Fibroblast of upper back skin (primary cell): ENCODE measurements around the gene CPA5.
"Not testable (repeated sequence)": the region's sequence is repeated elsewhere in the genome, so short reads cannot be mapped to it uniquely, and the experiment has no call there.

Experiments
- DNase-seq: peaks from one replicate; pipeline ENCODE4 v3.0.0-alpha.2; 2013

The CPA5 gene

DNA sequence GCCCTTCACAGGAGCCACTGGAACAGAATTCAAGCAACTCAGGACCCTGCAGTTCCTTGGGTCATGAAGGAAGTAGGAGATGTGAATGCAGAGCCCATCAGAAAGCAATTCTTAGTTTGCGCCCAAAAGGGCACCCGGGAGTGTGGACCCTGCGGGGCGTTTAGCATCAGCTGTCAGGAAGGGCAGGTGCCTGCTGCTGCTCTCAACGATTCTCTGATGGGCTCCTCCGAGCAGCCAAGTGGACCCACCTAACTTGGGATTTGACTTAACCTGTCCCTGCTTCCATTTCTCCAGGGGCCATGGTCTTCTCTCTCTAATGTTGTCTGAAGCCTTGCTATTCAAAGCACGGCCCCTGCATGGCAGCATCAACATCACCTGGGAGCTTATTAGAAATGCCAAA, 17.1 kb downstream of the CPA5 start:
- no peak for DNase-seq

DNA sequence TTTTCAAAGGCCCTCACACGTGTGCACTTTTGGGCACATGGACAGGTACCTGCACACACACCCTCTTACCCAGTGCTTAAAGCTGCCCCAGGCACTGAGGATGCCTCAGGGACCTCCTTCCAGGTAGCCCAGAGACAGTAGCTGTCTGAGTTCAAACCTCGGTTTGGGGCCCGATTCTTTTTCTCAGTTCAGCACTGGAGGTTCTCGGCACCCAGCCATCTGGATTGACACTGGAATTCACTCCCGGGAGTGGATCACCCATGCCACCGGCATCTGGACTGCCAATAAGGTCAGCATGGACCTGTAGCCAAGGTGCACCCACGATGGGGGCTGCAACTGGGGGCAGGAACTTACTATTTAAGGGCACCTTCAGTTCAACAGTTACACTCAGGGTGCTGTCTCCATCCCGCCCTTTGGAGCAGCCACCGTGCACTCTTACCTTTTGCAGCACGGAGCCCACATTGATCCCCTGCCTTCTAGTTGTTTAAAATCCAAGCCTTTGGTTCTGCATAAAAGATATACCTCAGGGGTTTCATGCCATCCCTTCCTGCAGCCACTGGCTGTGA, 17.7 kb downstream of the CPA5 start:
- no peak for DNase-seq

DNA sequence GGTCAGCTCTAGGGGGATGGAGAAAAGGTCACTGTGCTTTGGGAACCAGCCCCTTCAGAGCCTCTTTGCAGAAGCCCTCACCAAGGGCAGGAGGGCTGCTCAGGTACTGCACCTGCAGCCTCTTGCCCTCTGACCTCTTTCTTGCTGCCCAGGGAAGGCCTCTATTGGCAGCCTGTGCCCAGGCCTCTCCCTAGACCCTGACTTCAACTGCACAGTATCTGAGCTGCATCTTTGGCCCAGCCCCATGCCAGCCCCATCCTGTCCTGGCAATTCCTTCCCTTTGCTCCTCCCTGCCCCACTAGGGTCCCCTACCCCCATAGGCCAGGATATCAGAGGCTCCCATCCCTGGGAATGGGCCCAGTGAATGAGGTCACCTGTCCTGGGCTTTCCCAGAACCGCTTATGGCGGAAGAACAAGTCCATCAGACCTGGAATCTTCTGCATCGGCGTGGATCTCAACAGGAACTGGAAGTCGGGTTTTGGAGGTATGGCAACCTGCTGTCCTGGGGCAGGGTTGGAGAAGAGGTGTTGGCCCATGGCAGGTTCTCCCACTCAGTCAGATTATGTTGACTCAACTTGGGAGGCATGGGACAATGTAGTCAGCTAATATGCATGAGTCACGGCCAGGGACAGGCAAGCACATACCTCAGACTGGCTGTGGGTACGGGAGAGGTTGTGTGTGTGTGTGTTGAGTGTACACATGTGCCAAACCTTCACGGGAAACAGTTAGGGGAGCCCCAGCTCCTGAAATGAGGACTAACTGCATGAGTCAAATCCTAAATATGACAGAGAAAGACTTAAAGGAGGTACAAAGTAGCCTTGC, 18.6 kb downstream of the CPA5 start:
- DNase-seq: peak; percentile 97

DNA sequence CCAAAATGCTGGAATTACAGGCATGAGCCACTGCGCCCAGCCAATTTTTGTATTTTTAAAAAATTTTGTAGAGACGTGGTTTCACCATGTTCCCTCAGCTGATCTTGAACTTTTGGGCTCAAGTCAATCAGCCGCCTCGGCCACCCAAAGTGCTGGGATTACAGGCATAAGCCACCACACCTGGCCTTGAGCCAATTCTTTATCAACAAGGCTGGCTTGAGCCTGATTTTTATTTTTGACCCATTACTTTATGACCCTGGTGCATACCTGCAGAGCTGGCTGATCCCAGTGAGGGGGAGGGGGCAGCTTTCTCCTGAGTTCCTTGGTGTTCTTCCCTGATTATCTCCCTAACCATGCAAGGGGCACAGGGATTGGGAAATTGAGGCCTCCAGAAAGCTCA, 19.8 kb downstream of the CPA5 start:
- DNase-seq: no peak

DNA sequence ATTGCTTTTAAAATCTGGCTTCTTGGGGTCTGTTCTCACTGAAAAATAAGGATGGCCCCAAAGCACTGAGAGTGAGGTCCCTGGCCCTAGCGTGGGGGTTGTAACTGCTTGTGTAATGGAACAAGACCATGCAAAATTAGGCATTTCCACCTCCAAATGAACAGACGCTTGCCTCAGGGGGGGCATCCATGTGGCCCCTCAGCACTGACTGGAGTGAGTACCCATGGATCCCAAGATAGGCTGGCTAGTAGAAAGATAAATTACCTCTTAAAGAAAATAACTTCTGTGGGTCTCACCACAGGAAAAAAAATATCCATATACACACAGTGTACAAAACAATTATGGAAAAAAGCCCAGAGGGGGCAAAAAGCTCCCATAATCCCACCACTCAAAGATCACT, 20.5 kb downstream of the CPA5 start:
- DNase-seq: peak; percentile 38

DNA sequence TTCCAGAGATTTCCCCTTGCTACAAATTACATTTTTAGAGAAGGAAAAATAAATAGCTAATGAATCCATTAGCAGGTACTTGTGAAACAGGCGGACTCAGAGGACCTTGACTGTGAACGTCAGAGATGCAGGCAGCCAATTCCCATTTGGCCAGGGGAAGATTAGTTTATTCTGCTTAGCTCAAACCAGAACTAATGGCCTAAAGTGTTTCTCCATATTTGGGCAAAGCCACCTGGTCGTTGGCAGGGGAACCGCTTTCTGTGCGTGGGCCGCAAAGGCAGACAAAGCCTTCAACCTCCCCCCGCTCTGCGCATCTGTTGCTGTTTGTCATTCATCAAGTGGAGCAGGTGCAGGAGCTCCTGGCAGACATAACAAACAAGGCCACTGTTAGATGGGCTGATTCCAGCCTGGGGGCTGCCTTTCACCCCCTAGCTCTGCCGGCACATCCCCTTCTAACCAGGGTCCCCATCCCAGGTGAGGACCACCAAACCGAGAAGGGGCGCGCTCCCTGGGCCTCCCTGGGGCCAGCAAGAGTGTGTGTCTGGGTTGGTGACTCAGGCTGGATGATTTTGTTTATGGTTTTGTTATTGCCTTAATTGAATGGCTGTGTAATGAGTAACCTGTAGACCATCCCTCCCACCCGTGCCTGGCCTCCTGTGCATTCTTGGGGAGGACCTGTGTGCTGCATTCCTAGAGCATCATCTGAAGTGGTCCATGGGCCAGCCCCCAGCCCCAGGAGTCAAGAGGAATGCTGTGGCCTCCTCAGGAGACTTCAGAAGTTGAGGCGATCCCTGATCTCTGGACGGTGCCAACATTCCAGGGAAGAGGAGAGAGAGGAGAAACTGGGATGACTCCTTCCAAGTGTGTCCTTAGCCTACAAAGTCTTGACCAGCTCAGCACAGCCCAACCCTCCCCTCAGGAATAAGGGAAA, 21.2 kb downstream of the CPA5 start:
- peak; percentile 97 for DNase-seq

DNA sequence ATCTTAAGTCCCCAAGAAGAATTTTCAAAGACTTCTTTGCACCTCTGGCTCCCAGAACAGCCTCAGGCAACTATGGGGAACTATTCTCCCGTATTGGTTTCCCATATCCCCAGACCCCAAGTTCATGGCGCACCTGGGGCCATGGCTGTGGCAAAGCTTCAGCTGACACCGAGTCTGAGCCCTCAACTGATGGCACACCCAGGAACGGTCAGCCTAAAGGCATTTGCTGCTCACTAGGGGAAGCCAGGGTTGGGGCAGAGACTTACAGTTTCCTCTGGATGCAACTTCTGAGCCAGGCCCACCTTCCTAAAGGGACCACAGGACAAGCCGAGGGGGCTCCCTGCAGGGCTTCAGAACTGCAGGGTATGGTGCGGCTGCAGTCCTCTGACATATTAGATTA, 21.9 kb downstream of the CPA5 start:
- no peak for DNase-seq

DNA sequence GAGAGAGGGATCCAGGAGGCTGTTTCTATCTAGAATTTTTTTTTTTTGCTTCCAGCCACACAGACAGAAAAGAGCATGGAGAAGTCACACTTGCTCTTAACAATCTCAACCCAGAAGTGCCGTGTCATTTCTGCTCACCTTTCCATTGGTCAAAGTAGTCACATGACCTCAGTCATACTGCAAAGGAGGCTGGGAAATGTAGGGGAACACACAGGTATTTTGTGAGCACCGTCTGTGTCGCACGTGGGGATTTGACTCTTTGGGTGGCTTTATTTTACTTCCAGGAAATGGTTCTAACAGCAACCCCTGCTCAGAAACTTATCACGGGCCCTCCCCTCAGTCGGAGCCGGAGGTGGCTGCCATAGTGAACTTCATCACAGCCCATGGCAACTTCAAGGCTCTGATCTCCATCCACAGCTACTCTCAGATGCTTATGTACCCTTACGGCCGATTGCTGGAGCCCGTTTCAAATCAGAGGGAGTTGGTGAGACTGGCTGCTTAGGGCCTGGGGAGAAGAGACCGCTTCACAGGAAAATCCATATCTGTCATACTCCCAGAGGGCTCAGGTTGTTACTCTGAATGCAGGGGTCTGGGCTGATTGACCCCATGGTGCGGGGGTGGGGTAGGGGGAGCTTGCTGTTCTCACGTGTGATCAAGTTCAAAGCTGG, 22.6 kb downstream of the CPA5 start:
- DNase-seq: no peak

DNA sequence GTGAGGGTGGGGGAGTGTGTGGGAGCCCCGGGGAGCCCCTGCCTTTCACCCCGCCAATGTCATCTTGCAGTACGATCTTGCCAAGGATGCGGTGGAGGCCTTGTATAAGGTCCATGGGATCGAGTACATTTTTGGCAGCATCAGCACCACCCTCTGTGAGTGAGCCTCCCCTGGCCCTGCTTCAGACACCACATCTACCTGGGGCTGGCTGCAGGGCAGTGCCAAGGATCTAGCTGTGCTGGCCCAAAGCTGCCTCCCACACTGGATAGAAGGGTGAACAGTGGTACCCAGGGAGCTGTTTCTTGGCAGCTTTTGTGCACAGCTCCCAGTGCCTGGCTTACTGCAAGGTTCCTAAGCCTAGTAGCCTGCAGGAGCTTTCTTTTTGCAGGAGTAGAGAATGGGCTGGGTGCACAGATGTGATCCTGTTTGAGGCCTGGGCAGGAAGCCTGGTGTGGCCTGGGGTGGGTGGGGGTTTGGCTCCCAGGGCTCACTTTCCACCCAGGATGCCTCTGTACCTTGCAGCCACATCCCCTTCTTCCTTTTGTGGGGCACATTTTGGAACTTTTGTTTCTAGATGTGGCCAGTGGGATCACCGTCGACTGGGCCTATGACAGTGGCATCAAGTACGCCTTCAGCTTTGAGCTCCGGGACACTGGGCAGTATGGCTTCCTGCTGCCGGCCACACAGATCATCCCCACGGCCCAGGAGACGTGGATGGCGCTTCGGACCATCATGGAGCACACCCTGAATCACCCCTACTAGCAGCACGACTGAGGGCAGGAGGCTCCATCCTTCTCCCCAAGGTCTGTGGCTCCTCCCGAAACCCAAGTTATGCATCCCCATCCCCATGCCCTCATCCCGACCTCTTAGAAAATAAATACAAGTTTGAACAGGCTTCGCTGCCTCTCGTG, 23.5 kb downstream of the CPA5 start:
- no peak for DNase-seq

DNA sequence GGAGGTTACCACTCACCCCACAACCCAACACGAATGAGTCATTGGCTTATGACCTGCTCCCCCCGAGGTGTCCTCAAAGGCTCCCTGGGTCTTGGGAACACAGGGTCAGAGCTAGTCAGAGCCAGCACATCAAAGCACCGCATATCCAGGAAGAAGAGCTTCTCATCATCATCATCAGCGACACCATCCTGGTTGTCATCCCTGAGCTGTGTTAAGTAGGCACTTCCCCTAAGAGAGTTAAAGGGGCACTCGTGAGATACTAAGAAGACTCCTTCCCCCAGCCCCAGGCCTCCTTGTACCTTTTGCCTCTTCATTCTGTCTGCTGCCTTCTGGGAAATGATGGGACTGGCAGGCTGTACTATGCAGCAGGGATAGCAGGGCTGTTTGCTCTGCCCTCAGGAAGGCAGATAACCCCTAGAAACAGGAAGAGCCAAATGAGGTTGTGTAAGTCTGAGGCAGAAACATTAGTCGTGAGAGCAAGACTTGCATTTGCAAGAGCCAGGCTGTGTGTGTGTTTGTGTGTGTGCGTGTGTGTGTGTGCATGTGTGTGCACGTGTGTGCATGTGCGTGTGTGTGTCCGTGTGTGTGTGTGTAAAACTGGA, 24.6 kb downstream of the CPA5 start:
- DNase-seq: peak; percentile 95

DNA sequence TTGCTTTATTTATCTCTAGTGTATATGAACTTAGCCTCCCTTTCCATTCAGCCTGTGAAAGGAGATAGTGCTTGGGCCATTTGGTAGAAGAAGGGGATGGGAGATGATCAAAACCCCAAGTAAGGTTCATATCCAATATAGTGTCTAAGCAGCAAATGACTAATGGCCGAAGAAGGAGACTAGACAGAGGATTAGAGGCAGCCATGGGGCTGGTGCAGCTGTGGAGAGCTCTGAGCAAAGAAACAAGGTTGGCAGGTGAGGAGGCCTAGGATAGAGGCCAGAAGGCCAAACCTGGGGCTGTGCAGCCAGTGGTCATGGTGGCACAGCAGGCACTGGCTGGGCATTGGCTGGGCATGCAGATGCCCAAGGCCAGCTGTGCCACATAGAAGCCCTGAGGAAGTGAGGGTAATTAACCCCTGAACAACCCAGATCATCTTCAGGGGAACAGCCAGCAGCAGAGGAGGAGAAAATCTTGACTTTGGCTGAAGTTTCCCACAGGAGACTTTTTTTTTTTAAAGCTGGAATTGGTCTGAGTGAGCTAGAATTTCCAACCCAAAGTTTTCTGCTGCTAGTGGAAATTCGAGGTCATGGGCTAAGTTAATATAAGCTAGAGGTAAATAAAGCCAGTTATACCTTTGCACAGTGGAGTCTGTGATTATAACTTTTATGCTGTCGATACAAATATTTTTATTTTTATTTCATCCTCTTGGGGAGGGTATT, 25.4 kb downstream of the CPA5 start:
- DNase-seq: peak; percentile 49

DNA sequence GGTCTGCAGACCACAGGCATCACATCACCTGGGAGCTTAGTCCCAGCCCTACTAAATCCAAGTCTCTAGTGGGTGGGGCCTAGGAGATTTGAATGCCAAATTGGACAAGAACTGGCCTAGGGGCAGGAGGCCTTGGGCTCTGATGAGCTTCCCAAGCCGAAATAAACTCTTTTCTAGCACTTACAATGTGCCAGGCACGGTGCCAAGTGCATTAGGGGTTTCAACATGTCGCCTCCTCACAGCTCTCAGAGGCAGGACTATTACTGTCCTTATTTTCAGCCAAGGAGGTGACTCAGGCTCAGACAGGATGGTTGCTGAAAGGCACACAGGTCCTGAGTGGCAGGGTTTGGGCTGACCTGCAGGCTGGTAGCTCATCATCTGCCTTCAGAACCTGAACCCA, 26.4 kb downstream of the CPA5 start:
- peak; percentile 68 for DNase-seq

DNA sequence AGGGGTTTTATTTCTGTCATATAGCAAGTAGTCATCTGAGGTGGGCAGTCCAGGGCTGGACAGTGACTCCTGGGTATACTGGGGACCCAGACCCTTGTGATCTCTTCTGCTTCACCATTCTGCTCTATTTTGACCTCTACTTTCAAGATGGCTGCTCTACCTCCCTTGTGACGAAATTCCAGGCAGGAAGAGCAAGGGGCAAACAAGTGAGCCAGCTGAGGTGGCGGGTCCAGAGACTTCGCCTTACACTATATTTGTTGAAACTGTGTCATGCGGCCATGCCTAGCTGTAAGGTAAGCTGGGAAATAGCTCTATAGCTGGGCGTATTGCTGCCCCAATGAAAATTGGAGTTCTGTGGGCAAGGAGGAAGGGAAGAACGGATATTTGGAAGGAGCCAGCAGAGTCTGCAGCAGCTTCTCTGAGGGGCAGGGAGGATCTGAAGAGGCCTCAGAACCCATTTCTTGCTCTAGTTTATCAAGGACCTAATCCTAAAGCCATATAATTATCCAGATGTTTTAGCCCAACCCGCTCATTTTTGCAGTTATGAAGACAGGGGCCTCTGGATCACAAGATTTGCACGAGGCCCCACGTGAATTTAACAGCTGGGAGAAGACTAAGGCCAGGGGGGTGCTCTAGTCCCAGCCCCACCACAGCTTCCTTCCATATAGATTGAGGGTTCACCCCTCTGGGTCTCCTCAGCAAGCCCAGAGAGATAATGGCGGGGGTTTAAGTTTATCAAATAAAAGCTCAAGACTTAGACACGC, 28.0 kb downstream of the CPA5 start:
- DNase-seq: no peak

DNA sequence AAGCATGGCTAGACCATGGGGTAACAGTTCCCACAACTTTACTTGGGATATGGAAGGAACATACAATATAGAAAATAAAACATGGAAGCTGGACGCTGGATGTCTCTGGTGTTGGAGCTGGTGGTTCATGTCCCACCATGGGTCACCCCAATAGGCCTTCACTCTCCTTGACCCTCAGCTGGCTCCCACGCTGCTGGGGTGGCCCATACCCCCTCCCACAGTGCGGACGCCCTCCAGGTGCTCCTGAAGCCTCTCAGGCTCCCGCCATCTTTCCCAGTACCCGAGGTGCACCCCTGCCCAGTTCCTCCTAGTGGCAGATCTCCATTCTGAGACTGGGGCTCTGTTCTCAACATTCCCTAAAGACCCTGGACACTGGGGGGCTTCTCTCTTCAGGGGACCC, 29.9 kb downstream of the CPA5 start:
- no peak for DNase-seq

DNA sequence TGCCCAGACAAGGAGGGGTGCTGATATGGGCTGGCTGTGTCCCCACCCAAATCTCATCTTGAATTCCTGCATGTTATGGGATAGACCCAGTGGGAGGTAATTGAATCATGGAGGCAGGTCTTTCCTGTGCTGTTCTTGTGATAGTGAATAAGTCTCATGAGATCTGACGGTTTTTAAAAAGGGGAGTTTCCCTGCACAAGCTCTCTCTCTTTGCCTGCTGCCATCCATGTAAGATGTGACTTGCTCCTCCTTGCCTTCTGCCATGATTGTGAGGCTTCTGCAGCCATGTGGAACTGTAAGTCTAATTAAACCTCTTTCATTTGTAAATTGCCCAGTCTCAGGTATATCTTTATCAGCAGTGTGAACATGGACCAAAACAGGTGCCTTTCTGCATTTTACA, 31.8 kb downstream of the CPA5 start:
- DNase-seq: not testable (repeated sequence)

DNA sequence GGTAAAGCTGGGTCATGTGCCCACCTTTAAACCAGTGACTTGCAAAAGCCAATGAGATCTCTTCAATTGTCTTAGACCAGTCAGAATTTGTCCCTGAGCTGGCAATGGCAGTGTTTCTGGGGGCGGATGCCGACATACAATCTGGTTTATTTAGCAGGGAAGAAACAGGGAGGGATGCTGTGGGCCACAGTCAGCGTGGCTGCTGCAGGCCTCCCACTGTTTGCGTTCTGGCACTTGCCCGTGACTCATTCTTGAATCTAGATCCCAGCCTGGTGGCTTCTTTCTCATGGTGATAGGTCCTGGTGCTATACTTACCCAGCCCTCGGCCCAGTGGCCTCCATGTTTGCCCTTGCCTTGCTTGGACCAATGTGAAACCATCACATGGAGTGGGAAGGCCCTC, 32.6 kb downstream of the CPA5 start:
- no peak for DNase-seq

DNA sequence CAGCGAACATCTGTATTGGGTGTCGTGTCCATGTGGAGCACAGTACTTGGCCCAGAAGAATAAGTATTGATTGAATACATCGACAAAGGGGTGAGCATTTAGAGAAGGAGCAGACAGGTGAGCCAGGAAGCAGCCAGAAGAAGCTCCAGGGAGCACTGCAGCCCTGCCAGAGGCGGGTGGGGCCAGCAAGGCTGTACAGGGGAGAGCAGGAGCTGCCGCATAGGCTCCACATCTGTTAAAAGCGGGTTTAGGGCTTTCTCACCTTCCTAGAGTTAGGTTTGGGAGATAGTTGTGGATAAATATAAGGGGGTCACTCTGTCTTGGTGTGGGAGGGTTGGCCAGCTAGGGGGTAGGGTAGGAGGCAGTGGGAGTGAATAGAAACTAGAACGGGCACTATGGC, 34.4 kb downstream of the CPA5 start:
- no peak for DNase-seq

DNA sequence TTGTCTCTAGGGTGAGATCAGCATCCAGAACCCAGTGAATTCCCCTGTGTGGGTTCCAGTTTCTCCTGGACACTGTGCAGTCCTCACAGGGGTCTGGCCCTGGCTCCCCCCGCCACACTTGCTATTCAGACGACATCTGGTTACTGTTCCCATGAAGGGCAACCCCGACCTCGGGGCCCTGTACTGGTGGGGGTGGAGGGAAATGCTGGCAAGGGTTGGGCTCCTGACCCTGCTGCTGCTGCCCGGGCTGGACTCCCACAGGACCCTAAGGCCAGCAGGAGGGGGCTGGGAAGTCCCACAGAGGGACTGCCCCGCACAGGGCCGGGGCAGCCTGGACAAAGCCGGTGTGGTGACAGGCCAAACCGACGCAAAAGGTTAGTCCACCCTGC, 34.9 kb downstream of the CPA5 start:
- DNase-seq: no peak

DNA sequence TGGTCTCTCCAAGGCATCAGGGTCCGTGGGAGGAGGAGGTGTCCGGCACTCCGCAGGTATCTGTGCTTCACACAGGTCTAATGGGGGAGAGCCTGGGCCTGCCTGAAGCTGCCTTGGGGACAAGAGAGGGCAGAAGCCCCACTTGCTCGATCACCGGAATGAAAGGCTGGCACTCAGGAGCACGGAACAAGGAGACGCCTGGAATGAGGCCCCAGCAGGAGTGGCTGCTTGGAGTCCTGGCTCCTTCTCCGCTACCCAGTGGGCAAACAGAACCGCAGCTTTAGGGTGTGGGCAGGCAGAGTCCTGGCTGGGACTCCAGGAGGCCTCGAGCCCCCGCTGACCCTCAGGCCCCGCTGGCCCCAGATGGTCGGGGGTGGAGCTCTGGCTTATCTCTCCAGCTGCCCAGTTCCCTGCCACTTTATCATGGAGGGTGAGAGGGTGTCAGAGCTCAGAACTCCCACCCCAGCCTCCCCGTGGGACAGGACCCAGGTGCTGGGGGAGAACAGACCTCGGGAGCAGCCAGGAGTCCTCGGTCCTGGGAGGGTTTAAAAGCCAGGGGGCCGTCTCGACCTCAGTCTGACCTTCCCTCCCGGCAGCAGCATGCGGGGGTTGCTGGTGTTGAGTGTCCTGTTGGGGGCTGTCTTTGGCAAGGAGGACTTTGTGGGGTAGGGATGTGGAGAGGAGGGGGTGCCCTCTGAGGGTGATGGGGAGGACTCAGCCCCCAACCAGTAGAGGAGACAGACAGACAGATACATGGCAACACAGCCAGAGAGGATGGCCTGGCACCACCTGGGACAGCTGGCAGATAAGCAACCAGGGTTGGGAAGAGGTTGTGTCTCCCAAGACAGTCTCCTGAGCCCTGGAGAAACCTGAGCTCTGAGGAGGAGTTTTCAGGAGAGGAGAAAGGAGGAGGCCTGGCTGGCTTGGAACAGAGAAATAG, 35.6 kb downstream of the CPA5 start, which contains the start of gene CPA1:
Gene CPA1 (plus strand): TSS at position 574 of the 940 bp plus-strand sequence. CDS start 27 bp downstream, at position 601.
- DNase-seq: no peak
